AG04450 (cell line): ENCODE measurements around the gene KRT74. TPM values are rescaled to one million over a fixed set of nuclear protein-coding genes. Genes with fewer than 3 reads are reported as not detected.
"Not testable (repeated sequence)": the region's sequence is repeated elsewhere in the genome, so short reads cannot be mapped to it uniquely, and the experiment has no call there.

Experiments used
- CTCF ChIA-PET: fragments of 300-600, 350-600 bp; formaldehyde crosslinking; extraction: SDS; loops from one replicate; lab custom pipeline; 2022; ENCODE audit warnings: antibody characterized with exemption, inconsistent platforms; lab: Charles Lee
- POLR2A ChIA-PET: fragments of 350-600 bp; formaldehyde crosslinking; extraction: SDS; loops from one replicate; lab custom pipeline; 2021; ENCODE audit warnings: antibody characterized with exemption, inconsistent platforms; lab: Yijun Ruan, JAX
- DNase-seq: peaks from one replicate; pipeline ENCODE4 v3.0.0-alpha.2; 2011; ENCODE audit warnings: low read depth, low spot score
- H3K27ac ChIP-seq: one replicate; pipeline ENCODE4 v1.5.1; 2012; ENCODE audit warnings: low read depth, low read length, control low read depth
- H3K27me3 ChIP-seq: one replicate; pipeline ENCODE4 v1.6.0; 2012; ENCODE audit warnings: low read length; ENCODE audit not compliant: control insufficient read depth, insufficient read depth
- H3K4me3 ChIP-seq: 2 replicates; pipeline ENCODE4 v1.5.1; 2011; ENCODE audit warnings: mild to moderate bottlenecking, low read depth, low read length, control low read depth
- H3K9me3 ChIP-seq: 2 replicates; pipeline ENCODE4 v1.5.1; 2012; ENCODE audit warnings: low read length; ENCODE audit not compliant: control insufficient read depth, insufficient read depth
- CTCF ChIP-seq: IDR thresholded peaks from 2 replicates; pipeline ENCODE4 v1.5.1; 2011; ENCODE audit warnings: low read depth, low read length, control low read depth, inconsistent platforms
- polyA plus RNA-seq: library from polyadenylated mRNA; depleted of rRNA; stranded (reverse); fragments of >200 nt; gene quantifications from 2 replicates; pipeline ENCODE4 v1.2.3, GENCODE V29; 2011

The KRT74 gene
- polyA plus RNA-seq, 1 experiment: not detected

GRCh38 chr12:52600475-52600874, 26.8 kb upstream of the KRT74 start:
- no peak overlapping the region for H3K27ac ChIP-seq
- no peak for TF ChIP-seq CTCF
- H3K27me3 ChIP-seq: peaks cover 42% of the 10 kb centered on the region
- ChIA-PET POLR2A (no interaction called here), CTCF (no interaction called here)
- no peak overlapping the region for H3K4me3 ChIP-seq
- H3K9me3 ChIP-seq: no peaks in the 10 kb centered on the region; the same call in 1 of the 2 replicates
- no peak for DNase-seq

DNA sequence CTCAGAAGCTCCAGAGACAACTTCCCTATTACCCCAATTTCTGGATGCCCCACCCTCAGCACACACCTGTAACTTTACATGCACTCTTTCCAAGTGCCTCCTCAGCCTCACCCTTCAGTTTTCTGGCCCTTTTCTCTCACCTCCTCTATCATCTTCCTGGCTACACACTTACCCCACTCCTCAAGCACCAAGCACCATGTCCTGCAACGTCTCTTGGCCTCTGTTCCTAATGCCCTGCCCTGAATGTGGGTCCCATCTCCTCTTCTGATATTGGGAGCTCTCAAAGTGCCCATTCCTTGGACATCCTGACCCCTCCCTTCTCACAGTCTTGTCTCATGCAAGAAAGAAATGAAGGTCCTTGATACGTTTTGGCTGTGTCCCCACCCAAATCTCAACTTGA, 26.4 kb upstream of the KRT74 start:
- TF ChIP-seq CTCF: no peak
- H3K27me3 ChIP-seq: peaks cover 42% of the 10 kb centered on the region
- ChIA-PET CTCF (no interaction called here), POLR2A (no interaction called here)
- H3K4me3 ChIP-seq: no peak overlapping the region
- no peak for DNase-seq
- no peaks in the 10 kb centered on the region; the same call in 1 of the 2 replicates for H3K9me3 ChIP-seq
- no peak overlapping the region for H3K27ac ChIP-seq

GRCh38 chr12:52598966-52599365, 25.3 kb upstream of the KRT74 start:
- Histone ChIP-seq H3K27ac (no peak overlapping the region), H3K27me3 (peaks cover 42% of the 10 kb centered on the region), H3K4me3 (no peak overlapping the region), H3K9me3 (no peaks in the 10 kb centered on the region; the same call in 1 of the 2 replicates)
- no peak for TF ChIP-seq CTCF
- POLR2A ChIA-PET: no interaction called here
- CTCF ChIA-PET: interaction anchor here (1.1 to 1.6 kb wide), 2 partner anchors 267 to 281 kb away, joined by 3 to 5 read pairs; no protein-coding TSS in a partner anchor
- no peak for DNase-seq

- DNase-seq, H3K27ac ChIP-seq, CTCF ChIA-PET, H3K4me3 ChIP-seq, H3K9me3 ChIP-seq, POLR2A ChIA-PET: not testable (repeated sequence)
- peaks cover 14% of the 10 kb centered on the region for H3K27me3 ChIP-seq
These were observed 20.6 kb upstream of the KRT74 start for GRCh38 chr12:52594237-52594636.

GRCh38 chr12:52591521-52591920, 17.9 kb upstream of the KRT74 start:
- no peak for TF ChIP-seq CTCF
- Histone ChIP-seq H3K4me3 (no peak overlapping the region), H3K9me3 (peaks cover 3% of the 10 kb centered on the region; the same call in 1 of the 2 replicates), H3K27me3 (peaks cover 12% of the 10 kb centered on the region), H3K27ac (no peak overlapping the region)
- ChIA-PET POLR2A (no interaction called here), CTCF (interaction anchor here (0.9 kb wide), 1 partner anchor 288 kb away, joined by 4 read pairs; no protein-coding TSS in a partner anchor)
- DNase-seq: no peak
